BLaER1 (cell line): ENCODE data around the gene SRRM4.

ENCODE experiments used
- H3K27ac ChIP-seq: shearing (Covaris generic); formaldehyde crosslinking; 2 replicates; pipeline ENCODE4 v1.8.1; 2022
- H3K27me3 ChIP-seq: shearing (Covaris generic); formaldehyde crosslinking; 2 replicates; pipeline ENCODE4 v1.8.1; 2022
- H3K36me3 ChIP-seq: shearing (Covaris generic); formaldehyde crosslinking; 2 replicates; pipeline ENCODE4 v1.8.1; 2022
- H3K4me1 ChIP-seq: shearing (Covaris generic); formaldehyde crosslinking; 2 replicates; pipeline ENCODE4 v1.8.1; 2022
- H3K4me2 ChIP-seq: shearing (Covaris generic); formaldehyde crosslinking; 2 replicates; pipeline ENCODE4 v1.8.1; 2022
- H3K4me3 ChIP-seq: shearing (Covaris generic); formaldehyde crosslinking; 2 replicates; pipeline ENCODE4 v1.8.1; 2022
- H3K9ac ChIP-seq: shearing (Covaris generic); formaldehyde crosslinking; 2 replicates; pipeline ENCODE4 v1.8.1; 2022
- H3K9me3 ChIP-seq: shearing (Covaris generic); formaldehyde crosslinking; 2 replicates; pipeline ENCODE4 v1.8.1; 2022
- H4K20me1 ChIP-seq: shearing (Covaris generic); formaldehyde crosslinking; 2 replicates; pipeline ENCODE4 v1.8.1; 2022
- Cebpa-rat ChIP-seq: shearing (Covaris generic); IDR thresholded peaks from 2 replicates; pipeline ENCODE4 v1.8.1; 2022

The SRRM4 gene

GRCh38 chr12:119175081-119175480 is 193.7 kb downstream of the SRRM4 start:
- no peak for TF ChIP-seq Cebpa-rat
- Histone ChIP-seq H4K20me1 (no peaks in the 10 kb centered on the region), H3K4me1 (peaks cover 12% of the 10 kb centered on the region), H3K4me2 (no peak overlapping the region), H3K9ac (no peak overlapping the region), H3K27me3 (0 out of 2 replicates have a peak, but pooled peaks cover 3% of the 10 kb centered on the region), H3K27ac (no peak overlapping the region), H3K4me3 (no peak overlapping the region), H3K9me3 (no peaks in the 10 kb centered on the region), H3K36me3 (no peaks in the 10 kb centered on the region)

GRCh38 chr12:119176267-119177055 is 195.1 kb downstream of the SRRM4 start:
- no peaks in the 10 kb centered on the region for H3K9me3 ChIP-seq
- H3K27me3 ChIP-seq = 0 out of 2 replicates have a peak, but pooled peaks cover 3% of the 10 kb centered on the region
- H3K27ac ChIP-seq = no peak overlapping the region
- H3K4me3 ChIP-seq = no peak overlapping the region
- H4K20me1 ChIP-seq = no peaks in the 10 kb centered on the region
- no peak for TF ChIP-seq Cebpa-rat
- H3K4me2 ChIP-seq = no peak overlapping the region
- H3K9ac ChIP-seq = no peak overlapping the region
- H3K4me1 ChIP-seq = peaks cover 12% of the 10 kb centered on the region
- H3K36me3 ChIP-seq = no peaks in the 10 kb centered on the region

GRCh38 chr12:119177056-119177325 is 195.7 kb downstream of the SRRM4 start:
- H3K4me3 ChIP-seq = no peak overlapping the region

GRCh38 chr12:119177724-119178380 is 196.5 kb downstream of the SRRM4 start:
- peaks cover 12% of the 10 kb centered on the region for H3K4me1 ChIP-seq
- TF ChIP-seq Cebpa-rat = no peak
- H3K4me3 ChIP-seq = no peak overlapping the region
- no peak overlapping the region for H3K9ac ChIP-seq
- no peaks in the 10 kb centered on the region for H4K20me1 ChIP-seq
- no peaks in the 10 kb centered on the region for H3K9me3 ChIP-seq
- peak overlapping the region; percentile 64 for H3K4me2 ChIP-seq
- H3K27ac ChIP-seq = no peak overlapping the region
- 0 out of 2 replicates have a peak, but pooled peaks cover 3% of the 10 kb centered on the region for H3K27me3 ChIP-seq
- no peaks in the 10 kb centered on the region for H3K36me3 ChIP-seq

More at GRCh38 chr12:119177056-119177325, 195.7 kb downstream of the SRRM4 start:
- H3K27ac ChIP-seq = no peak overlapping the region
- H3K4me2 ChIP-seq = no peak overlapping the region
- H4K20me1 ChIP-seq = no peaks in the 10 kb centered on the region
- no peaks in the 10 kb centered on the region for H3K36me3 ChIP-seq
- peaks cover 12% of the 10 kb centered on the region for H3K4me1 ChIP-seq
- 0 out of 2 replicates have a peak, but pooled peaks cover 3% of the 10 kb centered on the region for H3K27me3 ChIP-seq
- no peaks in the 10 kb centered on the region for H3K9me3 ChIP-seq
- TF ChIP-seq Cebpa-rat = no peak
- H3K9ac ChIP-seq = no peak overlapping the region

GRCh38 chr12:119178544-119179334 is 197.4 kb downstream of the SRRM4 start, which contains the start of gene HSPB8:
HSPB8 (plus strand) TSS chr12:119178931; CDS start chr12:119179313, 382 bp downstream.
- TF ChIP-seq Cebpa-rat = no peak
- 0 out of 2 replicates have a peak, but pooled peaks cover 3% of the 10 kb centered on the region for H3K27me3 ChIP-seq
- H3K9me3 ChIP-seq = no peaks in the 10 kb centered on the region
- H3K9ac ChIP-seq = no peak within 1 kb of the TSS
- H3K36me3 ChIP-seq = no peaks in the 10 kb centered on the region
- no peaks in the 10 kb centered on the region for H4K20me1 ChIP-seq
- peak within 1 kb of the TSS; percentile 64 for H3K4me2 ChIP-seq
- H3K27ac ChIP-seq = no peak within 1 kb of the TSS
- H3K4me1 ChIP-seq = peaks cover 12% of the 10 kb centered on the region
- no peak within 1 kb of the TSS for H3K4me3 ChIP-seq

- no peak overlapping the region for H3K4me3 ChIP-seq
- H3K9ac ChIP-seq = no peak overlapping the region
- no peaks in the 10 kb centered on the region for H3K9me3 ChIP-seq
- TF ChIP-seq Cebpa-rat = no peak
- no peak overlapping the region for H3K27ac ChIP-seq
- 0 out of 2 replicates have a peak, but pooled peaks cover 3% of the 10 kb centered on the region for H3K27me3 ChIP-seq
- peaks cover 12% of the 10 kb centered on the region for H3K4me1 ChIP-seq
- no peaks in the 10 kb centered on the region for H4K20me1 ChIP-seq
- no peak overlapping the region for H3K4me2 ChIP-seq
- no peaks in the 10 kb centered on the region for H3K36me3 ChIP-seq
These were observed 198.1 kb downstream of the SRRM4 start for GRCh38 chr12:119179335-119180021.

- no peak overlapping the region for H3K27ac ChIP-seq
- peaks cover 12% of the 10 kb centered on the region for H3K4me1 ChIP-seq
- 0 out of 2 replicates have a peak, but pooled peaks cover 3% of the 10 kb centered on the region for H3K27me3 ChIP-seq
- H3K4me2 ChIP-seq = no peak overlapping the region
- H3K4me3 ChIP-seq = no peak overlapping the region
- H3K9me3 ChIP-seq = no peaks in the 10 kb centered on the region
- H4K20me1 ChIP-seq = no peaks in the 10 kb centered on the region
- TF ChIP-seq Cebpa-rat = no peak
- H3K9ac ChIP-seq = no peak overlapping the region
- no peaks in the 10 kb centered on the region for H3K36me3 ChIP-seq
These were observed 199.2 kb downstream of the SRRM4 start for GRCh38 chr12:119180380-119181040.

GRCh38 chr12:119181202-119181601 is 199.9 kb downstream of the SRRM4 start:
- no peak overlapping the region for H3K4me3 ChIP-seq
- peaks cover 12% of the 10 kb centered on the region for H3K4me1 ChIP-seq
- no peaks in the 10 kb centered on the region for H3K36me3 ChIP-seq
- no peak overlapping the region for H3K4me2 ChIP-seq
- no peak overlapping the region for H3K27ac ChIP-seq
- H3K9me3 ChIP-seq = no peaks in the 10 kb centered on the region
- 0 out of 2 replicates have a peak, but pooled peaks cover 3% of the 10 kb centered on the region for H3K27me3 ChIP-seq
- no peaks in the 10 kb centered on the region for H4K20me1 ChIP-seq
- H3K9ac ChIP-seq = no peak overlapping the region
- no peak for TF ChIP-seq Cebpa-rat

GRCh38 chr12:119181944-119182343 is 200.6 kb downstream of the SRRM4 start:
- no peaks in the 10 kb centered on the region for H3K9me3 ChIP-seq
- H3K4me2 ChIP-seq = no peak overlapping the region
- no peaks in the 10 kb centered on the region for H3K36me3 ChIP-seq
- no peak overlapping the region for H3K9ac ChIP-seq
- H4K20me1 ChIP-seq = no peaks in the 10 kb centered on the region
- 0 out of 2 replicates have a peak, but pooled peaks cover 3% of the 10 kb centered on the region for H3K27me3 ChIP-seq
- no peak for TF ChIP-seq Cebpa-rat
- H3K4me3 ChIP-seq = no peak overlapping the region
- peaks cover 12% of the 10 kb centered on the region for H3K4me1 ChIP-seq
- no peak overlapping the region for H3K27ac ChIP-seq
